CD4-positive, alpha-beta T cell treated with Interleukin-17A for 1 hour (primary cell): ENCODE data around the gene DNAH10.

Experiments
- DNase-seq: peaks from one replicate; pipeline ENCODE4 v3.0.0-alpha.2; 2020

DNAH10 gene

GRCh38 chr12:123891011-123891410 is 128.9 kb downstream of the DNAH10 start:
- no peak for DNase-seq

GRCh38 chr12:123891516-123892179 is 129.5 kb downstream of the DNAH10 start:
- no peak for DNase-seq

- DNase-seq: no peak
Measured at GRCh38 chr12:123892180-123892559, 130.1 kb downstream of the DNAH10 start.

- DNase-seq: no peak
Measured at GRCh38 chr12:123892853-123893252, 130.8 kb downstream of the DNAH10 start.

- DNase-seq: no peak
Measured at GRCh38 chr12:123893276-123893675, 131.2 kb downstream of the DNAH10 start.

GRCh38 chr12:123894823-123895345 is 132.8 kb downstream of the DNAH10 start:
- DNase-seq: no peak

- DNase-seq: no peak
Measured at GRCh38 chr12:123895451-123895850, 133.3 kb downstream of the DNAH10 start.

GRCh38 chr12:123896767-123897166 is 134.7 kb downstream of the DNAH10 start:
- no peak for DNase-seq

GRCh38 chr12:123897221-123897620 is 135.1 kb downstream of the DNAH10 start:
- no peak for DNase-seq

- no peak for DNase-seq
Measured at GRCh38 chr12:123898673-123899072, 136.6 kb downstream of the DNAH10 start.

GRCh38 chr12:123899368-123899767 is 137.3 kb downstream of the DNAH10 start:
- DNase-seq: no peak

- no peak for DNase-seq
Measured at GRCh38 chr12:123900871-123901376, 138.8 kb downstream of the DNAH10 start.

- no peak for DNase-seq
Measured at GRCh38 chr12:123902821-123903220, 140.7 kb downstream of the DNAH10 start.

- no peak for DNase-seq
Measured at GRCh38 chr12:123903301-123904065, 141.4 kb downstream of the DNAH10 start.

- DNase-seq: peak; percentile 79
Measured at GRCh38 chr12:123905319-123905925, 143.3 kb downstream of the DNAH10 start.

- DNase-seq: no peak
Measured at GRCh38 chr12:123906711-123907420, 144.8 kb downstream of the DNAH10 start.

GRCh38 chr12:123907726-123908476 is 145.8 kb downstream of the DNAH10 start:
- no peak for DNase-seq

GRCh38 chr12:123908884-123909725 is 147.0 kb downstream of the DNAH10 start:
- DNase-seq: no peak

GRCh38 chr12:123910057-123910456 is 148.0 kb downstream of the DNAH10 start:
- DNase-seq: no peak

GRCh38 chr12:123910761-123911193 is 148.7 kb downstream of the DNAH10 start:
- no peak for DNase-seq
